ENCODE results near the gene CSRNP3.

DNA sequence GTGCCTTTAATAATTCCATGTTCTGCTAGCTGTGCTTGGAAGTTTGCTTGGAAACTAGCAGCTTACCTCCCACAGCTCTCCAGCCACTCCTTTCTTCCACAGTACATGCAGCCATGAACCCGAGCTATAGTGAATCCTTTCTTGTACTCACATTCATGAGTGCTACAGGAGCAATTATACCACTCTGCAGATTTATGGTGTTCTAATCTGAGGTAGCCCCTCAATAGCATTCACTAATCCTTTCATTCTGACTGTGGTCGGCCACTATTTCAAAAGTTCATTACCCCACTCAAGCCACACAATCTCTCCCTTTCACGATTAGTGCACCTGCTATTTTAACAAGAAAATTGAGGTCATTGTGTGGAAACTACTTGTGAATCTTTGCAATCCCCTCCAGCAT is 53.2 kb downstream of the CSRNP3 start:
- TF ChIP-seq POLR2AphosphoS5 (IDR thresholded peaks at IDR 0.05) (no peak), POLR2A (IDR thresholded peaks at IDR 0.05) (no peak)

All from sigmoid colon (tissue), 4 donors.